NCI-H2107 (cell line): ENCODE measurements around the gene TCTA.
"Not testable (repeated sequence)": the region's sequence is repeated elsewhere in the genome, so short reads cannot be mapped to it uniquely, and the experiment has no call there.

Experiments used
- DNase-seq: peaks from one replicate; lab custom pipeline; 2025; lab: John Stamatoyannopoulos, UW

Gene TCTA

GRCh38 chr3:49411968-49412631 is at the start of gene TCTA, which contains the start of gene RHOA:
Gene TCTA, plus strand, starts transcription at chr3:49412423. Its CDS starts 4 bp downstream, at chr3:49412427.
Gene RHOA, minus strand, starts transcription at chr3:49411976. Its CDS starts 36,387 bp downstream, at chr3:49375589.
- peak; percentile 92 for DNase-seq

- DNase-seq: no peak
Observed at GRCh38 chr3:49362561-49362960, 49.7 kb upstream of the TCTA start.

GRCh38 chr3:49370585-49371290 is 41.5 kb upstream of the TCTA start:
- DNase-seq: no peak

- no peak for DNase-seq
Observed at GRCh38 chr3:49371946-49372345, 40.3 kb upstream of the TCTA start.

DNA sequence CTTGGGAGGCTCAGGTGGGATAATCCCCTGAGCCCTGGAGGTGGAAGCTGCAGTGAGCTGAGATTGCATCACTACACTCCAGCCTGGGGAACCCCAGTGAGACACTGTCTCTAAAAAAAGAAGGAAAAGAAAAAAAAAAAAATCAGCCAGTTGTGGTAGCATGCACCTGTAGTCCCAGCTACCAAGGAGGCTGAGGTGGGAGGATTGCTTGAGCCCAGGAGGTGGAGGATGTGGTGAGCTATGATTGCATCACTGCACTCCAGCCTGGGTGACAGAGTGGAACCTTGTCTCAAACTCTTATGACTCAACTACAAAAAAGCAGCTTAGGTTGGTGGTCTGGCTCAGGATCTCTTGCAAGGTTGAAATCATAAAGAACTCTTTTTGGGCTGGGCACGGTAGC is 34.7 kb upstream of the TCTA start:
- no peak for DNase-seq

DNA sequence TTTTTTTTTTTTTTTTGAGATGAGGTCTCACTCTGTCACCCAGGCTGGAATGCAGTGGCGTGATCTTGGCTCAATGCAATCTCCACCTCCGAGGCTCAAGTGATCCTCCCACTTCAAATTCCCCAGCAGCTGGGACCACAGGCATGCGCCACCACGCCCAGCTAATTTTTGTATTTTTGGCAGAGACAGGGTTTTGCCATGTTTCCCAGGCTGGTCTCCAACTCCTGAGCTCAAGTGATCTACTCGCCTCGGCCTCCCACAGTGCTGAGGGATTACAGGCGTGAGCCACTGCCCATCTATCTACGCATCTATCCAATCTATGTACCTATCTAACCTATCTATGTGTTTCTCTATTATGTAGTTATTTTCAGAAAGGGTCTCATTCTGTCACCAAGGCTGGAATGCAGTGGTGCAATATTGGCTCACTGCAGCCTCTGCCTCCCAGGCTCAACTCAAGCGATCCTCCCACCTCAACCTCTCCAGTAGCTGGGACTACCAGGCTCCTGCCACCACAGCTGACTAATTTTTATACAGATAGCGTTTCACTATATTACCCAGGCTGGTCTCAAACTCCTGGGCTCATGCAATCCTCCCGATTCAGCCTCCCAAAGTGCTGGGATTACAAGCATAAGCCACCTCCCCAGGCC is 33.9 kb upstream of the TCTA start:
- no peak for DNase-seq

GRCh38 chr3:49383387-49383786 is 28.8 kb upstream of the TCTA start:
- no peak for DNase-seq

GRCh38 chr3:49385617-49386016 is 26.6 kb upstream of the TCTA start:
- no peak for DNase-seq

DNA sequence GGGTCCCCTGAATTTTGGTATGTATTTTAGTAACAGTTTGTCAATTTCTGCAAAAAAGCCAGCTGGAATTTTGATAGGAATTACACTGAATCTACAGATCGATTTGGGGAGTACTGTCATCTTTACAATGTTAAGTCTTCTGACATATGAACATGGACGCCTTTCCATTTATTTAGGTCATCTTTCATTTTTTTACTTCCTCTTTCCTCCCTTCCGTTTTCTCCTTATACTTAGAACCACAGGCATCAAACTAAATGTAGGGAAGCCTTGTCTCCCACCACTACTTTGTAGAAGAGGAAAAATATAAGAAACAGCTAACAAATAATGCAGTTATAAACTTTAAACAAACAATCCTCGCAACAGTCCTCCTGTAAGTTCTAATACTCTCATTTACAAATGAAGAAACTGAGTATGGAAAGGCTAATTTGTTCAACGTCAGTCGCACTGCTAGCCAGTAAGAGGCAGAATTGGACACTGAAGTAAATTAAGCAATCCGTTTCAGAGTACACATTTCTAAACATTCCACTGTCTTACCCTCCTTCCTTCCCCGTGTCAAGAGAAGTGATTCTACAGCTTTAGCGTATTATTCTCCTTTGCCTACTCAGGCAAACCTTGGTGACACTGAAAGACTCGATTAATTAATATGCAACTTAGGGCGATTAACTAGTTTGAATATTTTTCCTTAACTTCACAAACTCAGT is 26.0 kb upstream of the TCTA start:
- no peak for DNase-seq

GRCh38 chr3:49387721-49388120 is 24.5 kb upstream of the TCTA start:
- DNase-seq: no peak

DNA sequence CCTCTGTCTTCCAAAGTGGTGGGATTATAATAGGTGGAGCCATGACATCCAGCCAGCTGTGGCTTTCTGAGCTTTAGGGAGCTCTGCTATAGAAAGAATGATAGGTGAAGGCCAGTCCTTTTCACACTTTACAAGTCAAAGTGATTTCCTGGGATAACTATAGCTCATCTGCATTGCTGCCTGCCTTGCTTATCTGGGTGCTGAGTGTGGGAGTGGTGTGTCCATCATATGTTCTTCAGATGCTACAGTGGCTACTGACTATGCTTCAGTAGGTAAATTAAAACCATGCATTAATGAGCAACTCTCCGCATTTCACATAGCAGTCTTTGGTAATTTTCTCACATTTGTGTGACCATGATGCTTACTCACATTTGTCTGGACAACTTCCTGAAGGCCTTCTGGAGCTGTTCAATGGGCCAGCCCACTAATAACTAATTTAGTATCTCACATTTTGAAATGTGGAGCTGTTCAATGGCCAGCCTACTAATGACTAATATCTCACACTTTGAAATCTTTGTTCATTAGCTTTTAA is 23.9 kb upstream of the TCTA start:
- DNase-seq: no peak

- DNase-seq: no peak
Observed at GRCh38 chr3:49389297-49389696, 22.9 kb upstream of the TCTA start.

- not testable (repeated sequence) for DNase-seq
Observed at GRCh38 chr3:49391310-49391709, 20.9 kb upstream of the TCTA start.

- no peak for DNase-seq
Observed at GRCh38 chr3:49397470-49397869, 14.8 kb upstream of the TCTA start.

DNA sequence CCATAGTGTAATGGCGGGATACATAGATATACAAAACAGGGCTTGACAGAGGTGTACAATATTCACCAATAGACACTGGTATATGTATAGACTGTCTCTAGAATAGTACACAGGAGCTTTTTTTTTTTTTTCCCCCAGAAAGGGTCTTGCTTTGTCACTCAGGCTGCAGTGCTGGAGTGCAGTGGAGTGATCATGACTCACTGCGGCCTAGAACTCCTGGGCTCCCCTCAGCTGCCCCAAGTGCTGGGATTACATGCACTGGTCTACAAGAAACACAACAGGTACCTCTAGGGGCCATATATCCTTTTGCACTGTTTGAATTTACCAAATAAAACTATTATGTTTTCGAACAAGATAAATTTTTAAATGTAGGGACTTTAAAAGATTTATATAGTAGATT is 12.8 kb upstream of the TCTA start:
- DNase-seq: no peak

DNA sequence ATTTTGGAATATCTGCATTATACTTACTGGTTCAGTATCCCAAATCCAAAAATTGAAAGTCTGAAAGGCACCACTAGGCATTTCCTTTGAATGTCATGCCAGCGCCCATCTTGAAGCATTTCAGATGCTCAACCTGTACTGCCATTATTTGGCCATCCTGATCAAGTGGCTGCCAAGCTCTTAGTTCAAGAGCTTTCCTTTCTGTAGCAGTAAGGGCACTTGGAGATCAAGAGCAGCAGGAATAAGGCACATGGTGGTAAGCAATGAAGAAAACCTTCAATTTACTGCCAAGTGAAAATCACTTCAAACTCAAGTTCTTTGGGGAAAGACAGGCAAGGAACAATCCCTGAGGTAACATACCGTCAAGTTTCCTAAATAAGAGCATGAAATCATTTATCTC is 10.5 kb upstream of the TCTA start:
- DNase-seq: no peak

DNA sequence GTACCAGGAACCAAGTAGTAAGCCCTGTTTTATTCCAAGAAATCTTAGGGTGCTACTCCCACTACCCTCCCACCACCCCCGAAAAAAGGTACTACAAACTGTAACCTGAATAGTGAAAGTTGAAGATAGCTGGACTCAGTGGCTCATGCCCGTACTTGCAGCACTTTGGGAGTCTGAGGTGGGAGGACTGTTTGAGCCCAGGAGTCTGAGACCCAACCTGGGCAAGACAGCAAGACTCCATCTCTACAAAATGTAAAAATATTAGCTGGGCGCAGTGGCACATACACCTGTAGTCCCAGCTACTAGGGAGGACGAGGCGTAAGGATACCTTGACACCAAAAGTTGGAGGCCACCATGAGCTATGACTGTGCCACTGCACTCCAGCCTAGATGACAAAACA is 8.3 kb upstream of the TCTA start:
- DNase-seq: no peak

DNA sequence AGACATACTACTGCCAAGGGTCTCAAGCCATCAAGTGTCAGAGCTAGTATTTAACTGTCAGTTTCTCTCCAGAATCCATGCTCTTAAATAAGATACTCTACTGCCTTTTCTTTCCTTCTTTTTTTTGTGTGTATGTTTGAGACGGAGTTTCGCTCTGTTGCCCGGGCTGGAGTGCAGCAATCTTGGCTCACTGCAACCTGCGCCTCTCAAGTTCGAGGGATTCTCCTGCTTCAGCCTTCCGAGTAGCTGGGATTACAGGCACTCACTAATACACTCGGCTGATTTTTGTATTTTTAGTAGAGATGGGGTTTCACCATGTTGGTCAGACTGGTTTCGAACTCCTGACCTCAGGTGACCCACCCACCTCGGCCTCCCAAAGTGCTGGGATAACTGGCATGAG is 6.7 kb upstream of the TCTA start:
- DNase-seq: not testable (repeated sequence)

DNA sequence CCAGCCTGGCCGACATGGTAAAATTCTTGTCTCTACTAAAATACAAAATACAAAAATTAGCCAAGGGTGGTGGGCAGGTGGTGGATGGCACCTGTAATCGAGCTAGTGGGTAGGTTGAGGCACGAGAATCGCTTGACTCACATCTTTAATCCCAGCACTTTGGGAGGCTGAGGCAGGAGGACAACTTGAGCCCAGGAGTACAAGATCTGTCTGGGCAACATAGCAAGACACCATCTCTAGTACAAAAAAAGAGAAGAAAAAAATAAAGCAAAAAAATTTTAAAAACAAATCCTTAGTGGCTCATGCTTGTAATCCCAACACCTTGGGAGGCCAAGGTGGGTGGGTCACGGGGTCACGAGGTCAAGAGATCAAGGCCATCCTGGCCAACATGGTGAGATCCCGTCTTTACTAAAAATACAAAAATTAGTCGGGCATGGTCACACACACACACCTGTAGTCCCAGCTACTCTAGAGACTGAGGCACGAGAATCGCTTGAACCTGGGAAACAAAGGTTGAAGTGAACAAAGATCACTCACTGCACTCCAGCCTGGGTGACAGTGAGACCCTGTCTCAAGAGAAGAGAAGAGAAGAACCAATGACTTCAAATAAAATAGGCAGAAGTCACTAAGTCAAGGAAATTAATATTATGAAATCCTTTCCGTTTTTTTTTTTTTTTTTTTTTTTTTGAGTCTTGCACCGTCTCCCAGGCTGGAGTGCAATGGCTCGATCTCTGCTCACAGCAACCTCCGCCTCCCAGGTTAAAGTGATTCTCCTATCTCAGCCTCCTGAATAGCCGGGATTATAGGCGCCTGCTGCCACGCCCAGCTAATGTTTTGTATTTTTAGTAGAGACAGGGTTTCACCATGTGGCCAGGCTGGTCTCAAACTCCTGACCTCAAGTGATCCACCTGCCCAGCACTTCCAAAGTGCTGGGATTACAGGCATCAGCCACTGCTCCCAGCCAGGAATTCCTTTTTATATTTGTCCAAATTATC is 5.4 kb upstream of the TCTA start:
- no peak for DNase-seq

GRCh38 chr3:49410066-49410845 is 2.0 kb upstream of the TCTA start:
- DNase-seq: no peak
